Ureter (tissue), 1 donor: ENCODE data around the gene KIDINS220. TPM values are rescaled to one million over a fixed set of nuclear protein-coding genes. Genes with fewer than 3 reads are reported as not detected.
A peak's percentile ranks its signal among the peaks of the same experiment; 100 is the strongest.

Experiments
- DNase-seq: peaks from one replicate; pipeline ENCODE4 v3.0.0-alpha.2; 2020; ENCODE audit warnings: low spot score
- total RNA-seq: library from RNA; stranded (reverse); gene quantifications from one replicate; pipeline ENCODE4 v1.2.4, GENCODE V29; 2023
- donor health status: DM: yes; HTN: yes; CAD: no.

The KIDINS220 gene
- total RNA-seq, 1 donor from 2014 or later, result 71.2 TPM

DNA sequence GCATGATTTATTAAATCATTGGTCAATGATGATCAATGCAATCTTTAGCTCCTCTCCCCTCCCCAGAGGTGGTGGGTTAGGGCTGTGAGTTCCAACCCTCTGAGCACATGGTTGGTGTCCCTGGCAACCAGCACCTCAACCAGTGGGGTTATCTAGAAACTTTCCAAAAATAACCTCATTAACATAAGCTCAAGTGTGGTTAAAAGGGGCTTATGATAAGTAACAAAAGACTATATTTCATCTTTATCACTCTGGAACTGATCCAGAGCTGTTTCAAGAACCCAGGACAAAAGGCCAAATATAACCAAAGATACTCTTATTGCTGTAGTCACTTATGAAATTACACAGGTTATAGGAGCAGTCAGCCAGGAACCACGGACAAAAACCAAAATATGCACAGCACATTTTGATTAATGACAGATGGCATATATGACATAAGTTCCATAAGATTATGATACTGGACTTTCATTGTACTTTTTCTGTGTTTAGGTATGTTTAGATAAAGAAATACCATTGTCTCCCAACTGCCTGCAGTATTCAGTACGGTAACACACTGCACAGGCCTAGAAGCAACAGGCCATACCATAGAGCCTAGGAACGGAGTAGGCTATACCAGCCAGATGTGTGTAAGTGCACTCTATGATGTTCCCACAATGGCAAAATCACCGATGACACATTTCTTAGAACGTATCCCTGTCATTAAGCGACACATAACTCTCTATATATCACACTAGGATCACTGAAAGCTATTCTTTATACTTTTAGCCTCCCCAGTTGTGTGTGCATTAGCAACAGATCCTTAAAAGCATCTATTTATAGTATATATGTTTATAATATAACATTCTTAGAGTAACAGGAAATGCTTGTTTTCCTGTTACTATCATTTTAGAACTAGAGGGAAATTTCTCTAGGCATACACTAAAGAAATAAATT lies 31.9 kb downstream of the KIDINS220 start:
- no peak for DNase-seq

DNA sequence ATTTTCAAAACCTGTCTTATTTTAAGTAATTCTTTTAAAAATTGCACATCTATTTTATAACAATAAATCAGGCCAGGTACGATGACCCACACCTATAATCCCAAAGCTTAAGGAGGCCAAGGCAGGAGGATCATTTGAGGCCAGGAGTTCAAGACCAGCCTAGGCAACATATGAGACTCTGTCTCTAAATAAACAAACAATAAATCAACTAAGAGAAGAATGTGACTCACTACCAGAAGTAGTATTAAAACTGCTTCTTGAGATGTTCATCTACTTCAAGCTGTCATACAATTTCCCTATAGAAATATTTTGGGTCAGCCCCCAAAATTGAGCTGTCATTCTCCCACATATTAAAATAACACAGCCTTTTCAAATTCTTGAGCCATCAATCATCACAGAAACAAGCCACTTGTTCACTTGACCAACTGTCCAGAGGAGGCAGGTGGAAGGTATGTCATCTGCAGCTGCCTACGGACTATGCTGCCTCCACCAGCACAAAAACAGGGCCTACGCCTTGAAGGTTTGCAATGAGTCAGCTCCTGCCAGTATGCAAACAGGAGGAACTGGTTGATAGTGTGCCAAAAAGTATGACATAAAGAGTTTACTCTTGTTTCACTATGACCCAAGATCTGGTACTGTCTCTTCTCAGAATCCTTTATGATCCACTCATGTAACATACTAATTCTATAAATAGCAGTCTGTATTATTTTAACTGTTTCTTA lies 33.6 kb downstream of the KIDINS220 start:
- DNase-seq, result peak; percentile 54

DNA sequence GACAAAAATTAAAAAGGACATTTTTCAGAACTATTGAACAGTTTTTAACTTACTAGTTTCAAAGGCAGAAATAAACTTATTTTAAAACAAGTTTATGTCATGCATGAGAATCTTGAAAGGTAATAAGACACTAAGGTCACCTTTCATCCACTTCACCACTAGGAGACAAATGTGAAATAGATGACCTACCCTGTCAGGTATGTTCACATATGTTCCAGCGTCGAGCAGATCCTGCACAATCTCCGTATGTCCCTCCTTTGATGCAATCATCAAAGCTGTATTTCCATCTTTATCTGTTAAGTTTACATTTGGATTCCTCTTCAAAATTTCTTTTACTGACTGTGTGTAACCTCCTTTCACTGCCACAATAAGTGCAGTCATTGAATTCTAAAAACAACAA lies 34.7 kb downstream of the KIDINS220 start:
- DNase-seq, result no peak

DNA sequence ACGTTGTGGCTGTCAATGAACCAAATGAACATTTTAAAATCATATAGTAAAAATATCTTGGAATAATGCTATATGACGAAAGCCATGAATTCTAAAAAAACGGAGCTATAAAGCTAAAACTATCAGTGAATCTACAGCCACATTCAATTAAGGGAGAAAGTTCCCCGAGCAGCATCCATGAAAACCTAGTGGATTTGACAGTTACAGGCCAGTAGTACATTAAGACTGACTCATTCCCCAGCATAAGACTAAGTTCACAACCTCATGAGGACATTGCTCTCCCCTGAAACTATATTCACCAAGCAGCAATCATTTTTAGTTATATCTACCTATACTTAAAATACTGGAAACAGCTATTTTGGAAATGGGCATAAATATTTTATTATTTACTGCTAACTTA lies 36.6 kb downstream of the KIDINS220 start:
- no peak for DNase-seq

DNA sequence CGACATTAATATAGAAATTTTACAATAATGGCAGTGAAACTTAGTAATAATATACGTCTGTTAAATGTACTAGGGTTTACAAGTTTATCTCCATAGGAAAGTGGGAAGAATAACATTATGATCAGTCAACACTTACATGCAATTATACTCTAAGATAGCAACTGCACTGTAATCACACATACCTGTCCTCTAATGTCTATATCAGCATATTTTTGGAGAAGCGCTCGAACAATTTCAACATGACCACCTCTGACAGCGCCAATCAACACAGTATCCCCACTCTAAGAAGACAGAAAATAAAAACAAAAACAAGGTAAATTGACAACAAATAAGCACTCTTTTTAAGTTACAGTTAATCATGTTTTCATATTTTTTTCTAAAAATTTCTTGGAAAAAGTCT lies 37.2 kb downstream of the KIDINS220 start:
- DNase-seq, result no peak

DNA sequence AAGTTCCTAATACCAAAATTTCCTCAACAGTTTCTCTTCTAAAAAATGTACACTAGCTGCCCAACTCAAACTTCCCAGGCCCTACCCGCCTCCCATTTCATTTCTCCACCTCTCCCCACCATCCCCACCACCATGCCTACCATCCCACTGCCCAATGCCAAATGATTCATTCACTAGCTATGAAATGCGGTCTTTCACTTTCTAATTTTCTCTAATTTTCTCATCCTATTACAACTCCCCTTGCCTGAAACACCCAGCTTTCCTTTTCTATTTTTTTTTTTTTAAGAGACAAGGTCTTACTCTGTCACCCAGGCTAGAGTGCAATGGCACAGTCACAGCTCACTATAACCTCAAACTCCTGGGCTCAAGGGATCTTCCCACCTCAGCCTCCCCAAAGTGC lies 38.4 kb downstream of the KIDINS220 start:
- DNase-seq, result no peak

DNA sequence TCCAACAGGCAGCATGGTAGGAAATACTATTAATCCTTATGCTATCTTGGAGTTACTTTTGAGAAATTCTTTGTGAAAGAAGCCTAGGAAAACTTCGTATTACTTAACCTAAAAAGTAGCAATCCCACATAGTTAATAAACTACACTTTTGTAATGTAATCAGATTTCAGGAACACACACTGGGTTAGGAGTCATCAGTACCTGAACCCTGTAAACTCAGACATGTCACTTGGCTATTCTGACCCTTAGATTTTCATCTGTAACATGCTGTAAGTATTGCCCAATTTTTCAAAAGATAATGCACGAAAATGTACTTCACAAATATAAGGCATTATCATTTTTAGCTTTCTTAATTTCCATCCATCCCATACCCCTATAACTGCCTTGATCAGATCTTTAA lies 39.0 kb downstream of the KIDINS220 start:
- DNase-seq, result no peak

DNA sequence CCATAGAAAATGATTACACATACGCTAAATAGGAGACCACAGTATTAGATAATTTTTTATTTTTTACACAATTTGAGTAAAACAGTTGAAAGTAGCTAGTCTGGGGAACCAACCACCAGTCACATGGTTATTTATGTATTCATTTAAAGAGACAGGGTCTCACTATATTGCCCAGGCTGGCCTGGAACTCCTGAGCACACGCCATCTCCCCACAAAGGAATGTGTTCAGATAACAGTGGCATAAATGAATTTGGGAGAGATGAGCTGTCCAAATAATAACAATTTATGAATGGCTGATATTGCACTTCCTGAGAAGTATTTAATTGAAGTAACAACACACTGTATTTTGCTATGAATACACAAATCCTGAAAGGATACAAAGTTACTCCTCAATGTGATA lies 39.7 kb downstream of the KIDINS220 start:
- DNase-seq, result no peak

DNA sequence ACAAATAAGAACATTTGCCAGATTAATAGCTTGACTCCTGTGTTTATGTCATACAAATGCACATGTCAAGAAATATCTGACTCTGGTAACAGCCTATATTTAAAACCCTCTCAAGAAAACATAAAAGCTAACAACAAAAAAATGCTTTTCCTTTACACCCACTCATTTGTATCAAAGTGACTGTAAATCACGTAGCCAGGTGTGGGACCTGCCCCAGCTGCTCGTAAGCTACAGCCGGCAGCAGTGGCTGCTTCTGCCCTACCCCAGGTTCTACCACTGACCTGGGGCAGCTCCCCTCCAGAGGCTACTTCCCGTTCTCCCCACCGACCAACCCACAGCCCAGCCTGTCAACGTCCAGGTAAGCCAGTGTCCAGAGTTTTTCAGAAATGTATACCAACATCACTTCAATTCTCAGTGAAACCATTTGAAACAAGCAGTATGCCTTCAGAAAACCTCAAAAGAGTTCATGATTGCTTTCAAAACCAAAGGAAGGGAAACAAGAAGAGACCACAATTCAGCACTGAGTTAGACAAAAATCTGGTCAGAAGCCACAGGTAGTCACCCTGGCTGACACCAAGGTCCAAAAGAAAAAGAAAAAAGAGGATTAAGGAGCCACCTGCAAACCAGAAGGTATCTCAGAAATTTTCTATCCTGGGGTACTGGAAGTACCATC lies 40.4 kb downstream of the KIDINS220 start:
- no peak for DNase-seq

DNA sequence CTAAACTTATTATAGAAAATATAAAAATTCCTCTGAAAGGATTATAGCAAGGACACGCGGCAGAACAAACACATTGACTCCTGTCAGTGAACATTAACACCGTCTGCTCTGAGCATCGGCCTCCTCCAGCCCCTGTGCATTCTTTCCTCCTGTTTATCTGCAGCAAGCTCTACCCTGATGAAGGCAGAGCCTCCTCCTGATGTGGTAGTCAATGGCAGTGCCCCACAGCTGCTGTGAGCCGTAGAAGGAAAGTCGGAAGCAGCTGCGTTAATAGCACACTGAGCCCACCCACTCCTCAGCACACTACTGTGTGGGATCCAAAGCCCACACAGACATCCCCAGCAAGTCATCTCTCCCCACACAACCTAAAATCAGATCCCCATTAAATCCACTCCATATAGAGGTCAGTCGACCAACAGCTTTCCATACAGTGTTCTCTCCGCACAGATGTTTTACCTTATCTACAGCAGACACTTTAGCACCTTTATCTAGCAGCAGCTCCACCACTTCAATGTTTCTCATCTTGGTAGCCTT lies 41.0 kb downstream of the KIDINS220 start:
- no peak for DNase-seq

DNA sequence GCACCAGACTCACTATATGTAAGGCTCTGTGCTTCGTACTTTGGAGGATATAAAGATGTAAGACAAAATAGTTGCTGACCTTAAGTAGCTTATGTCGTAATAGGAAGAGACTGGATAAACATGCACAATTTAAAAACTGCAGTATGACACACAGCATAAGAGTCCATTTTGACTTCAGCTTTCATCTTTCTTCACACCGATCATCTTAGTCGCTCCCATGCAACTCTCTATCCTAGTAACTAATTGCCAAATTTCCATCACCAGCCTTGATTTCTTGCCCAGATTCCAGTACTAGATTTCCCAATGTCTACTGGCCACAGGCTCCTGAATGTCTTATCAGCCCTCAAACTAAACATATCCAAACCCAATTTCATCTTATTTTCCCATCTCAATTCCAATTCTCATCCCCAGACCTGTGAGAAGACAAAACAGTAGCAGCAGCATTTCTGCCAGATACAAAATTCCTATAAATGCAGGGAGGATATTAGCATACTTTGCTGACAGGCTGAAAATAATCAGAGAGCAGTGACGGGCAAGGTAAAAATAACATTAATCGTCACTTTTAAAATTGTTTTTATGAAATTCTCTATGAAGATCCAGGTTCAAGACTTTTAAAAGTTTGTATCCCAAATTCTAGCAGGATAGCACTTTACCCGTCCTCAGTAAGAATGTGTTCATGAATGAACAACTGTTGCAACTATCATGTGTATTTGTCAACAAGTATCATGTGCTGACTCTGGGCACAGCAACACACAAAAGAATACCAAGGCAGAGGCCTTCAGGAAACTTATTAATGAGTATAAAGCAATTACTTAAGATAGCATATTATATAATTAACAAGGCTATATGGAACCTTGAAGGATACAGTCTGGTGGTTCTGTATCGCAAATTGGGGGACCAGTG lies 42.2 kb downstream of the KIDINS220 start:
- DNase-seq, result no peak

DNA sequence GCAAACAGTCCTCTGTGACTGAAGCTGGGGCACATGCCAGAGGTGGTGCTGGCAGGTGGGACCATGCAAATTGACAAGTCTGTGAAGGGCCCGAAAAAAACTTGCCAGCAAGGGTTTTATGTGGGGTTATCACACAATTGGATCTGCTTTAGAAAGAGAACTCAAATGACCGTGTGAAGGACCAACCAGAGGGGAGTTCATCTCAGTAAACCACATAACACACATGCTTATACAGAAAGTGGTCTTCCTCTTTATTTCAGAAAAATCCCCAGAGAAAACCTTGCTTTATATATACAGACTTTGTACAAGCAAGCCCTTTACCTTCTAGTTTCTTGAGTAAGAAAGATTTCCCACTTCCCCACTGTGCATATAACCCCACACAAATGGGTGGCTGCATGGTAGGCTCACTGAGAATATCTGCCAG lies 46.7 kb downstream of the KIDINS220 start:
- no peak for DNase-seq

DNA sequence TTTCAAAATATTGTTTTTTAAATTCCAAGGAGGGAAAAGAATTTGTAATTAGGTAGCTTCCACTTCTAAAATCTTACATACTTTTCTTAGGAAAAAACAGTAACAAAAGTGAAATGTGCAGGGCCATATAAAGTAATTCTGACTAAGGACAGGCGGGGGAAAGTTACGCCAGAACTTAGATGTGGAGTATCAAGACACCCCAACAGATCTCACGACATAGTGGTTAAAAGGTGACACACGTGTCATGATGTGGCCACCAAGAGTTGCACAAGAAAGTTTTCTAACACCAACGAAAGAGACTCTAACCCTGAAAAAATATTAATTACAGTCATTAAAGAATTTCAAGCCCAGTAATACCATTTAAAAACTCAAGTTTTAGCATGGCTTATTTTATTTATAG lies 51.0 kb downstream of the KIDINS220 start:
- no peak for DNase-seq

DNA sequence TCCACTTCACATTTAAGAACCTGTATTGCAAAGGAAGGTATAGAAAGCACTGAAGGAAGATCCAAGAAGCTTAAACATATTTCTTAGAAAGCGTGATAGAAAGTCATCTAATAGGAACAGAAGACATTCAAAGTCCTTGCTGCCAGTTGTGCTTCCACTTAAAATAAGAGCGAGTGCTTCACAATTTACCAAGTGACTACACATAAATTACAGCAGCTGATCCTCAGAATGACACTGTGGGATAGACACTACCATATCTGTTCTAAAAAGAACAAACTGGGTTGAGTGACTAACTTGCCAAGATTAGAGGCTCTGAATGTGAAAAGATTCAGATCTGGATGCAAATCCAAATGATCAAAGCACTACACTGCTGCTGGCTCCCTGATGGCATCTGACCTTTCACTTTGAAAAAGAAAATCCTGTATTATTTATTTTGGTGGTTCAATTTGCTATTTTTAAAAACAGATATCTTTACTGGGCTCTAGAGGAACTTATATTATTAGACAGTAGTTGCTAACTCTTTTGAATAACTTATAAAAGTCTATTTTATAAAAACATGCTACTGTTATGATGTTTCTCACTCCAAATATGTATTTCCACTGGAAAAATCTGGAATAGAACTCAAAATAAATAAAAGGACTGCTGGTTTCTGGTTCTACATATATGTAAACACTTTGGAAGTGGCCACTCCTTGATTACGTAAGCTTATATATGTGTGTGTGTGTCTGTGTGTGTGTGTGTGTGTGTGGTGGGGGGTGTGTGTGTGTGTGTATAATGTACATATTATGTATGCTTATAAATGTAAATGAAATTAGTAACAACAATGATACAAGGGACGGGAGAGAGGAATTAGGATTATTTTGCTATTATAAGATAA lies 57.4 kb downstream of the KIDINS220 start:
- no peak for DNase-seq

DNA sequence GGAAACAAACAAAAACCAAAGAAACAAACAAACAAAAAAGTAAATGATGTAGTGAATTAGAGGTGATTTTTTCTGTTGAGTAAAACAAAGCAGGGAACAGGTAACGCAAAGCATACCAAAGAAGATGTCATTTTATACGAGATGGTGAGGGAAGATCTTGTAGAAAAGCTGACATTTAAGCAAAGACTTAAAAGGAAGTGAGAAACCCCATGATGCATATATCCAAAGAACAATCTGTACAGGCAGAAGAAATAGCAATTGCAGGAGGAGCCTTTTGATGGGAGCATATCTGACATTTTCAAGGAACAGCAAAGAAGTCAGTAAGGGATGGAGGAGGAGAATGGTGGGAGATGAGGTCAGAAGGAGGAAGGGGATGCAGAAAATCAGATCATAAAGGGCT lies 63.0 kb downstream of the KIDINS220 start:
- no peak for DNase-seq

DNA sequence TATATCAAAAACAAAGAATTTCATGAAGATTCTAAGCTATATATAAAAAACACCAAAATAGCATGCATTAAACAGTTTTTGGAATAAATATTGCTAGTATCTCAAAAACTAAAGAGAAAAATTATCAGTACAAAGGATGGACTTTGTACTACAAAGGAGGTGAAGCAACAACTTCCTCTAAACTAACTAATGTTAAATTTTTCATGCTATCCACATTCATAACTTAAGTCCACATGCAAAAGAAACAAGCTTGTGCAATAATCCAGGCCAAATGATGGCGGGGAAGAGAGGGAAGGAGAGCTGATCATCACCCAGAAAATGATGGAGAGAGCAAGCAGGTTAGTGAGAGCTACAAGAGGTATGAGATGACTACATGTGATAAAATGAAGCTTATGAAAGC lies 70.1 kb downstream of the KIDINS220 start:
- no peak for DNase-seq

DNA sequence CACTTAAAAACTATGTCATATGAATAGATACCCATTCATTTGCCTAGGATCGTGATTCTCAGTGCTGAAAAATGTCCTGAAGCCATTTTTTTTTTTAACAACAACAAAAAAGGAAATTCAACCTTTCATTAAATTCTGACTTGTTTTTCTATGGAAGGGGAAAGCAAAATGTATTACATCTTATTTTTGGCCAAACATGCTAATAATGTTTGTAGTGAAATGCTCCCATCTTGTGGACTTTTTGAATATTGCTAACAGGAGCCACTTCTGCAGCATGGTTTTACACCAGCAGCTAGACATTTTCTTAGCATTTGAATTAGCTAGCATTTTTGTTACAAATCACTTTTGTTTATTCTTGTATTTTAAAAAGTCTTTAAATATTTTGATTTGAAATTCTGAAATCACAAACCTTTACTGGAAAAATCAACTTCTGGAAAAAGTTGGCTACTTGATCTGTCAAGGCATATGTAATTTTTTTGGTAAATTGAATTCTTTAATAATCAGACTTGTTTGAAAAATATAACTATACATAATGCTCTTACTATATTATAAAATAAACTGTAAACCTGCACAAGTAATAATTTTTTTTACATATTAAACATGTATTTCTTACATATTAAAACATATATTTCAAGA lies 75.8 kb downstream of the KIDINS220 start:
- DNase-seq, result no peak

DNA sequence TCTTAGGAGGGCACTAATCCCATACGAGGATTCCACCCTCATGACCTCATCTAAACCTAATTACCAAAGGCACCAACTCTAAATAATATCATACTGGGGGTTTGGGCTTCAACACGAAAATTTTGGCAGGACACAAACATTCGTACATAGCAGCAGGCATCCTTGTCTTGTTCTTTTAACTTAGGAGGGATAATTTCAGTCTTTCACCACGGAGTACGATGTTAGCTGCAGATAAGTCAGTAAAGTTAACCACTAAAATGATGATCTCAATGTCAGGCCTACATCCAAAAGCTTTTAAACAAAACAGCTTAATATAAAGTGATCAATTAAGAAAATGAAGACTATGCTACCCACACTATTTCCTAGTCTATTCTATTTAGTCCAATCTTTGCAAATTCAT lies 80.7 kb downstream of the KIDINS220 start:
- no peak for DNase-seq

DNA sequence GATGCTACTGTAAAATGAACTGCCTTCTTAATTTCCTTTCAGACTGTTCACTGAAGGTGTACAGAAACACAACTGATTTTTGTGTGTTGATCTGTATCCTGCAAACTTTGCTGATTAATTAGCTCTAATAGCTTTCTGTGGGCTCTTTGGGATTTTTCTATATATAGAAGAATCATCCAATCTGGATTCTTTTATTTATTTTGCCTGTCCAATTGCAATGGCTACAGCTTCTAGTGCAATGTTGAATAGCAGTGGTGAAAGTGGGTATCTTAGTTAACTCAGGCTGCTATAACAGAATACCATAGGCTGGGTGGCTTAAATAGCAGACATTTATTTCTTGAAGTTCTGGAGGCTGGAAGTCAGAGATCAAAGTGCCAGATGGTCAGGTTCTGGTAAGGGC lies 81.2 kb downstream of the KIDINS220 start:
- no peak for DNase-seq
